Measurements from ENCODE around the gene OTUD7B.

OTUD7B gene

DNA sequence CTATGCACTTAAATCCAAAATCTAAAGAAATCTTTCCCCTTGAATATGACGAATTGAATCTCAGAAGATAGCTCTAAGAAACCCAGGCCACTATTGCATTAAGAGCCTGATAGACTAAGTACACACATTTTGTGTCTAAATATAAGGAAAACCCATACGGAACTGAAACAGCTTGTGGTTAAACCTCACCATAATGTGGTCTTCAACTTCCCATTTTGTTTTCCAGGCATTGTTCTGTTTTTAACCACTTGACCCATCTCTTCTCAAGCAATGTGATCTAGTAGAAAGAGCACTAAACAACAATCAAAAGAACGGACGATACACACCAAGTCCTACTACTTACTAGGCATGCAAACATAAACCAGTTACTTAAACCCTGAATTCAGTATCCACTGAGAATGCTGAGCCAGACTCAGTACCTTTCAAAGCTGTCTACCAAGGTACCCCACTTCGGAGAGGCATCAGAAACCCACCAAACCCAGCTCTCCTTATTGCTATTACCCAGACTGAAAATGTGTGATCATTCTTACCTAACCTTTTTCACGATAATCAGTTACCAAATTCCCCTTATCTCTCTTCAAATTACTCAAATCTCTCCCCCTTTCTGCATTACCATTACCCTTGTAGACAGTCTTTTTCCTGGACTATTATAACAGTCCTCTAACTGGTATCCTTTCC is 12.8 kb downstream of the OTUD7B start:
- H3K4me3 ChIP-seq (ENCODE audit: low read length): peak overlapping the region; percentile 33
- no peak overlapping the region for H3K9ac ChIP-seq (ENCODE audit: low read length)
- DNase-seq: peak; percentile 85
- H3K36me3 ChIP-seq (replicated peaks; ENCODE audit: insufficient read depth, low read length): no peaks in the 10 kb centered on the region
- peak overlapping the region; percentile 73 for H3K4me2 ChIP-seq (ENCODE audit: low read depth, low read length)
- H3K9me2 ChIP-seq (replicated peaks; ENCODE audit: insufficient read depth, low read length): no peaks in the 10 kb centered on the region
- TF ChIP-seq EZH2 (optimal IDR thresholded peaks at IDR 0.05; ENCODE audit: low read depth, low read length) (no peak), CTCF (IDR thresholded peaks at IDR 0.05; ENCODE audit: low read length) (no peak), EZH2phosphoT487 (IDR thresholded peaks at IDR 0.05; ENCODE audit: low read length) (no peak)
- H3K27me3 ChIP-seq (replicated peaks; ENCODE audit: insufficient read depth, low read length): 0 out of 2 replicates have a peak, but pooled peaks cover 10% of the 10 kb centered on the region
- H2AFZ ChIP-seq (ENCODE audit: low read length): no peak overlapping the region
- peaks cover 41% of the 10 kb centered on the region for H3K4me1 ChIP-seq (ENCODE audit: low read length)
- H3K27ac ChIP-seq (ENCODE audit: low read length): peak overlapping the region; percentile 4; the same call in 1 of the 2 replicates
- peaks cover 24% of the 10 kb centered on the region for H3F3A ChIP-seq (ENCODE audit: insufficient read depth, low read length)
- H4K20me1 ChIP-seq (ENCODE audit: insufficient read depth, low read length): 0 out of 2 replicates have a peak, but pooled peaks cover 5% of the 10 kb centered on the region
- no peaks in the 10 kb centered on the region for H3K9me3 ChIP-seq (replicated peaks; ENCODE audit: insufficient read depth, low read length)
- H3K79me2 ChIP-seq (ENCODE audit: low read length): peaks cover 37% of the 10 kb centered on the region

DNA sequence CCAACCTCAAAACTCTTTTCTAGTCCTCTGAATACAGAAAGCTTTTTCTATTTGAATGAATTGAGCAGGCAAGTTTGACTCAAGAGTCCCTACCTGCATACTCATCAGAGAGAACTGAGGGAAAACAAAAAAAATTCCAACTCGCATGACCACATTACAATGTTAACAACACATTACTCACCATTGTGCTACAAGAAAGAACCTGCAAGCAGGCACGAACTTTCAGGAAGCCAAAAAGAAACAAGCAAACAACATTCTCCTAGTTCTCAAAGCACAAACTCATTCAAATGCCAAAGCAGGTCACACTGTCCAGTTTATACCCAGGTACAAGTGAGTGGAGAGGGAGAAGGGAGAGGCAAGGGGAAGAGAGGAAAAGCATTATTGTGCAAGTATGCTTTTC is 14.6 kb downstream of the OTUD7B start:
- Histone ChIP-seq H3K36me3 (replicated peaks; ENCODE audit: insufficient read depth, low read length) (no peaks in the 10 kb centered on the region), H4K20me1 (ENCODE audit: insufficient read depth, low read length) (0 out of 2 replicates have a peak, but pooled peaks cover 5% of the 10 kb centered on the region), H3K9ac (ENCODE audit: low read length) (no peak overlapping the region), H3K79me2 (ENCODE audit: low read length) (peaks cover 42% of the 10 kb centered on the region), H3K4me3 (ENCODE audit: low read length) (no peak overlapping the region), H3K27me3 (replicated peaks; ENCODE audit: insufficient read depth, low read length) (0 out of 2 replicates have a peak, but pooled peaks cover 10% of the 10 kb centered on the region), H3K4me2 (ENCODE audit: low read depth, low read length) (no peak overlapping the region), H3K27ac (ENCODE audit: low read length) (no peak overlapping the region), H3F3A (ENCODE audit: insufficient read depth, low read length) (peaks cover 24% of the 10 kb centered on the region), H3K4me1 (ENCODE audit: low read length) (peaks cover 41% of the 10 kb centered on the region), H3K9me2 (replicated peaks; ENCODE audit: insufficient read depth, low read length) (no peaks in the 10 kb centered on the region), H2AFZ (ENCODE audit: low read length) (no peak overlapping the region), H3K9me3 (replicated peaks; ENCODE audit: insufficient read depth, low read length) (no peaks in the 10 kb centered on the region)
- DNase-seq: no peak
- TF ChIP-seq CTCF (IDR thresholded peaks at IDR 0.05; ENCODE audit: low read length) (no peak), EZH2 (optimal IDR thresholded peaks at IDR 0.05; ENCODE audit: low read depth, low read length) (no peak), EZH2phosphoT487 (IDR thresholded peaks at IDR 0.05; ENCODE audit: low read length) (no peak)

- Histone ChIP-seq H2AFZ (ENCODE audit: low read length) (no peak overlapping the region), H3F3A (ENCODE audit: insufficient read depth, low read length) (peaks cover 18% of the 10 kb centered on the region), H3K9ac (ENCODE audit: low read length) (no peak overlapping the region), H3K4me1 (ENCODE audit: low read length) (peaks cover 28% of the 10 kb centered on the region), H3K36me3 (replicated peaks; ENCODE audit: insufficient read depth, low read length) (no peaks in the 10 kb centered on the region), H3K9me3 (replicated peaks; ENCODE audit: insufficient read depth, low read length) (no peaks in the 10 kb centered on the region), H3K27ac (ENCODE audit: low read length) (no peak overlapping the region), H4K20me1 (ENCODE audit: insufficient read depth, low read length) (0 out of 2 replicates have a peak, but pooled peaks cover 5% of the 10 kb centered on the region), H3K4me2 (ENCODE audit: low read depth, low read length) (no peak overlapping the region), H3K27me3 (replicated peaks; ENCODE audit: insufficient read depth, low read length) (0 out of 2 replicates have a peak, but pooled peaks cover 10% of the 10 kb centered on the region), H3K79me2 (ENCODE audit: low read length) (peaks cover 42% of the 10 kb centered on the region), H3K9me2 (replicated peaks; ENCODE audit: insufficient read depth, low read length) (no peaks in the 10 kb centered on the region), H3K4me3 (ENCODE audit: low read length) (no peak overlapping the region)
- no peak for TF ChIP-seq EZH2 (optimal IDR thresholded peaks at IDR 0.05; ENCODE audit: low read depth, low read length)
- no peak for TF ChIP-seq EZH2phosphoT487 (IDR thresholded peaks at IDR 0.05; ENCODE audit: low read length)
- TF ChIP-seq CTCF (IDR thresholded peaks at IDR 0.05; ENCODE audit: low read length): no peak
- no peak for DNase-seq
Measured at GRCh38 chr1:149993764-149994163, 16.8 kb downstream of the OTUD7B start.
